HG02852 (cell line): Measurements from ENCODE around the gene MGAT4A.

Experiments used
- ATAC-seq: cut with Tn5 transposase; IDR thresholded peaks from one replicate; pipeline ENCODE4 v1.9.1; 2021; ENCODE audit warnings: mild to moderate bottlenecking, moderate library complexity; ENCODE audit not compliant: unreplicated experiment

The MGAT4A gene

GRCh38 chr2:98731041-98731893, at the start of gene MGAT4A:
Gene MGAT4A (minus strand): TSS chr2:98731132. CDS start chr2:98726332, 4,800 bp downstream.
- ATAC-seq, result peak; percentile 76

DNA sequence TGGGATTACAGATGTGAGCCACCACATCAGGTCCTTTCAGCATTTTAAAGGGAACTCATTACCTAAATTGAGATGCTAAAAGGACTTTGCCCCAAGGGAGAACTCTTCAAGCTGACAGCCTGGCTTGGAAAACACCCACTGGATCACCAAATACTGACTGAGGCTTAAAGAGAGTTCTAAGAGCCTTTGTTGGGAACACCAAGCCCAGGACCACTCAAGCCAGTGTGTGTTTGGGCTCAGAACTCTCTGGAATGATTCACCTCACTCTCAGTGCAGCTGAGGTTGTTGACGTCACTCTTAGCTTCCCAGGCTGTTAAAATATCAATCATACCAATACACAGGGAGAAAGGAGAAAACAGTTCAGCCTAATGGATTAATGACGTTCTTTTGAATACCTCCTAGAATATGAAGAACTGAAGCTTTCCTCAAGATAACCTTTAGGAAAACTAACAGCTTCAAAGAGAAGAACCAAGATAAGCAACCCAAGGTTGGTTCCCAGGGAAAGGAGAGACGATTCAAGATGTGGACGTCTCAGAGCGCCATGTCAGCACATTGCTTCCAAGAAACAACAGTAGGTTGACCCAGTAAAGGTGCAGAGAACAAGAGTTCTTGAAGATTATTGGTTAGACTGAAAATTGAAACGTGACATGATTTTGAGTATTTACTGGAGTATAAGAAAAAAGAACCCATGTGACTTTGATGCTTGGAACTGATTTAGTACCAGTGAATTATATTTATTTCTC, 48.0 kb upstream of the MGAT4A start:
- no peak for ATAC-seq

GRCh38 chr2:98778151-98778550, 47.2 kb upstream of the MGAT4A start:
- no peak for ATAC-seq

DNA sequence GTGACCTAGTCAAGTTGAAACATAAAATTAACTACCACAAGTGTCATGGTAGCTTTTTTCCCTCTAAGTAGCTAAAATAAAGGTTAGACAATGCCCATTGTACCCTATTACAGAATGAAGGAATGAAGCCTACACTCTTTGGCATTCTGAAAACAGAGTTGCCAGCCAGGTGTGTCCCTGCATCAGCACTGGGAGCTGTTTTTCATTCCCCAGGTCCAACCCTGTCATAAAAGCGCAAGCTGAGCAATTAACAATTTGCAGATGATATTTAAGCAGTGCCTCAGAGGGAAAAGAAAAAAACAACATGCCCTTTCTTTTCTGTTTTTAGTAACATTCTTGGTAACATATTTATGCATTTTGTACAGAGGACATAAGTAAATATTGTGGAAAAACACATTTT, 46.8 kb upstream of the MGAT4A start:
- ATAC-seq, result no peak

- ATAC-seq, result no peak
Measured at GRCh38 chr2:98777076-98777475, 46.1 kb upstream of the MGAT4A start.

DNA sequence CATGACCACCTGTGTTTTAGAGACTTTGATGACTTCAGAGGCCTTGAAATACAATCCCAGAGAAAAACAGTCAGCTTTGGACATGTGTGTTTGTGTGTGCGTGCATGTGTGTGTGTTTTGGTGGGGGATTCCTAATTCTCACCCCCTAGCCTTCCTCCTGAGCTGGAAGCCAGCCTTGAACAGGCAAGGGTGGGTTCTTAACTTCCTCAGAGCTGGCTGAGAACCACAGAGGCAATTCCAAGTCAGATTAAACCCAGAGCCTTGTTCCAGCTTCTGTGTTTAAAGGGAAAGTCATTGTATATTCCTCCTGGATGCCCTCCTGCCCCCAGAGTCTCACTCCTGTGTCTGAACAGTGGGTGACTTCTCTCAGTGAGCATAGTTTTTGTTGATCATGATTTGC, 45.2 kb upstream of the MGAT4A start:
- ATAC-seq, result no peak

DNA sequence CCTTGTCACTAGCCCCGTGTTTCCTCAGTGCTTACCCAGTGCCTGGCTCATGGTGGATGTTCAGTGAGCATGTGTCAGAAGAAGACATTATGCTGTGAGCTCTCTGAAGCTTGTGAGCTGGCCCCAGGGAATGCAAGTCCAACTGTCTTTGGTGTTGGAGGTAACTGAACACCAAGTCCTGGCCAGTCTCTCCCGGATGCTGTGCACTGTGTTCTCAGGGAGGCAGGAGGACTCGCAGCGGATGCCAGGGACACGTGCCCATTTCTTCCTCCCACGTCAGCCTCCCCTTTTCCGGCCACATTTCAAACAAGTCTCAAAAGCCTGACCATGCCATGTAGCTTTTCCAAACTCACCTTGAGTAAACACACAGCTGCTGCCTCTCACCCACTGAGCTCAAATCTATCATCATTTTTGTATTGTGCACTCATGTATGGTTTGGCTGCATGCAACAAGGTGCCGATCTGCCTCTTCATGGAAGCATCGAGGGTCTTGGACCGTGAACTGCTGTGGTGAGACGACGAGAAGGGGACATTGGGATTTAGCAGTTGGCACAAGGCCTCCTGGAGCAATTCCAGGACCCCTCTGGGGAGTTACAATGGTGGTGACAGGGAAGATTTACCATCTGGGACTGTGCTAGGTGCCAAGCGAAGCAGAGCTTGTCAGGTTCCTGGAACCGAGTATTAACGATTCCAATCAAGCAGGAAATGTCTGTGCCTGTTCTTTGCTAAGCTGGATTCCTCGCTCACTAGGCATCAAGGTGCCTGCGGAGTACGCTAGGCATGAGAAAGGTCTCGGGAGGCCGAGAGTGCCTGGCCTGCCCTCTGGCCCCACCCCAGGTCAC, 44.4 kb upstream of the MGAT4A start:
- no peak for ATAC-seq

- ATAC-seq, result no peak
Measured at GRCh38 chr2:98773907-98774306, 43.0 kb upstream of the MGAT4A start.

GRCh38 chr2:98773169-98773568, 42.2 kb upstream of the MGAT4A start:
- no peak for ATAC-seq

- no peak for ATAC-seq
Measured at GRCh38 chr2:98772536-98772935, 41.6 kb upstream of the MGAT4A start.

- peak; percentile 59 for ATAC-seq
Measured at GRCh38 chr2:98771721-98772524, 41.0 kb upstream of the MGAT4A start.

DNA sequence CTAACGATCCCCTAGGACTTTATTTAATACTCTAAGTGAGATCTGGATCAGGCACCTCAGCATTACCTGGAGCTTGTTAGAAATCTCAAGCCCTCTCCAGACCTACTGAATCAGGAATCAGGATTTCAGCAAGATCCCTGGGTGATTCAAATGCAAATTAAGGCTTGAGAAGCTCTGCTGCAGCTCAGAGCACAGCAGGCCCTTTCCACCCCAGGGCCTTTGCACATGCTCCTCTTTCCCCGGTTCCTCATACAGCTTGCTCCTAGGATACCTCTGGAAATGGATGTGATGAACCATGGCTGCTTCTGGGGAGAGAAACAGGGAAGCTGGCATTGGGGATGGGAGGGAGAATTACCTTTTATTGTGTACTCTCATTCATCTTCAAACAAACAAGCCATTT, 40.3 kb upstream of the MGAT4A start:
- ATAC-seq, result no peak

DNA sequence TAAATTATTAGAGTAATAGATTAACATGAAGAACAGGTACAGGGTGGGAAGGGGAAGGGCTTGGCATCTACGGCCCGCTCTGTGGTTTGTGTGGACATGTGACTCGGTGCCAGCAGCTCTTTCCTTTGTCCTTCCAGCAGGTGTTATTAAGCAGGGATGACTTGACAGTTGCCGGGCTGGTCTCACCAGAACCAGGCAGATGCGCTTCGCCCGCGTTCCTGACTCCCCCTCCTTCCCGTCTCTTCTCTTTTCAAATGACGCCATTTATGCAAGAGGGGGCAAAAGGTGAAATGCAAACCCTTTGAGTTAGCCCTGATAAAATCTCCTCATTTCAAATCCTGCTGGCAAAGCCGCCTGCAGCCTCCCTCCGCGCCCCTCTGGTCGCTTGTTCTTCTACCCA, 38.9 kb upstream of the MGAT4A start:
- ATAC-seq, result no peak

- ATAC-seq, result no peak
Measured at GRCh38 chr2:98769114-98769476, 38.2 kb upstream of the MGAT4A start.

DNA sequence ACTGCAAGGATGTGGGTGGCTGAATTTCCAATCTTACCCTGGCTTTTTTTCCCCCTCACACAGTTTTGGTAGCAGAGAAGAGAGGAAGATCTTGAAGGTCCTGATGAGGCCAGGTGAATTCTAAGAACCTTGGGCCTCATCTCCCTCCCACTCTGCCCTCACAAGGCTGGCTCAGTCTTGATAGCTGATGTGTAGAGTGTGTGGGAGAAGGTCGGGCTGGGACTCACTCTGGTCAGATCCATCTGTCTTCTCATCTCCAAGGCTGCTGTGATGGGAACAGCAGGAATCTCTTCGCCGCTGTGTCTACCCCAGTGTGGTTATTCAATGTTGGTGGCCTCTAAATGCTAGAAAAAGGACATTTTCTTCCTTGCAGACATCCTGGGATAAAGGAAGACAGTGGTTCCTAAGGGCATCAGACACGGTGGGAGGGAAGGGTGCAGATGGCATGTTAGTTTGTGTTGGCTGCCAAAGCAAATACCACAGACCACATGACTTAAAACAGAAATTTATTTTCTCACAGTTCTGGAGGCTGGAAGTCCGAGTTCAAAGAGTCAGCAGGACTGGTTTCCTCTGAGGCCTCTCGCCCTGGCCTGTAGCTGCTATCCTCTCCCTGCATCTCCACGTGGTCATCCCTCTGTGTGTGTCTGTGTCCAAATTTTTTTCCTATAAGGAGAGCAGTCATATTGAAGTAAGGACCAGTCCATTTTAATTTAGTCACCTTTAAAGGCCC, 37.6 kb upstream of the MGAT4A start:
- ATAC-seq, result no peak

GRCh38 chr2:98764499-98764898, 33.6 kb upstream of the MGAT4A start:
- no peak for ATAC-seq

DNA sequence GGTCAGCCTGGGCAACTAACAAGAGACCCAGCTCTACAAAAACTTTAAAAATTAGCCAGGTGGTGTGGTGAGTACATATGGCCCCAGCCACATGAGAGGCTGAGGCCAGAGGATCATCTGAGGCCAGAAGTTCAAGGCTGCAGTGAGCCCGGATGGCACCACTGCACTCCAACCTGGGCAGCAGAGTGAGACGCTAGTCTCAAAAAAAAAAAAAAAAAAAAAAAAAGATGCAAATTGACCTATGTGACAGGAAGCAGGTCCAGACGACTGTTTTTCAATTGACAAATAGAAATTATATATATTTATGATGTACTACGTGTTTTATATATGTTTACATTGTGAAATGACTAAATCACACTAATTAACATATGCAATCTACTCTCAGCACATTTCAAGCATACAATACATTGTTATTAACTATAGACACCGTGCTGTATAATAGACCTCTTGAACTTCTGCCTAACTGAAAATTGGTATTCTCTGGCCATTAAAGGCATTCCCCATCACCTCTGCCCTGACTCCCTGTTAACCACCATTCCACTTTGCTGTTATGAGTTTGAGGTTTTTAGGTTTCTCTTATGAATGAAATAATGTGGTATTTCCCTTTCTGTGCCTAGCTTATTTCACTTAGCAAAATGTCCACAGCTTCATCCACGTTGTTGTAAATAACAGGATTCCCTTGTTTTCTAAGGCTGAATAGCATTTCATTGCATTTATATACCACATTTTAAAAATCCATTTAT, 32.4 kb upstream of the MGAT4A start:
- no peak for ATAC-seq

DNA sequence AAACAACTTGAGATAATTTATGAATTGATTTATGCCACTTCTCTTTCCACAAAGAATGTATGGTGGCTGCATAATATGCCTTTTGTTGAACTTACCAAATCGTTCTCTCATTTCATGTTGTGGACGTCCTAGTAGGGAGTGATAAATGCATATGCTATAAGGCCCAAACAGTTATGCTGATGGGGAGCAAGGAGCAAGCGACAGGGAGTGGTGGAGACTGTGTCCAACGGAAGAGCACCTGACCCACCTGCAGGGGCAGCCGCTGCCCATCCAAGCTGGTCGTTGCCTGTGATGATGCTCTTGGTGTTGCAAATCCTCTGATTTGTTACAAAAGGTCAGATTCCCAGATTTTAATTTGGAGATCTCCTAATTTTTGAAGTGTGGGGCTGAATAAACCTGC, 31.0 kb upstream of the MGAT4A start:
- ATAC-seq, result no peak

DNA sequence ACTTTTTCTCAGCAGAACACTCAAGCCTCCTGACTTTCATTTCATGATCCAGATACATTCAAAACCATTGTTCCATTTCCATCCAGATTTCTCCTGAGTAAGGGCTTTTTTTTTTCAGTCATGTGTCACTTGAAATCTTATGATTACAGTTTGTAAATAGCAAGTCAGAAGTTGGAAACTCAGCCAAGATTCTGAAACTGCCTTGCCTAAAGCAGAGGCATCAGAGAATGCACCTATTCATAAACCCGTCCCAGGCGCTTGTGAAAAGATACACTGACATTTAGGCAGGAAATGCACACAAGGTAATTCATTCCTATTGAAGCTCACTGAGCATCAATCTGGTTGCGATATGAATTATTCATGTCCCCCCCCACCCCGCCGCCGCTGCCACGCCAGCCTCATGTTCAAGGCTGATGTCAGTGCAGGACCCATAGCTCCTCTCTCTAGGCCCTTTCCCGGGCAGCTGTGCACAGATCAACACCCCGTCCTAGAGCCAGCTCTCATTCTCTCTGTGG, 30.4 kb upstream of the MGAT4A start:
- ATAC-seq, result no peak
